GM18951 (cell line): ENCODE results near the gene NELL1.

ENCODE experiments used
- POLR2A ChIP-seq: IDR thresholded peaks from 4 replicates; pipeline ENCODE4 v1.6.1; 2011; ENCODE audit warnings: mild to moderate bottlenecking; ENCODE audit not compliant: insufficient read length, insufficient read depth; ENCODE audit errors: extremely low read depth
- in situ Hi-C: fragments of 300-500 bp; cut with MboI; formaldehyde crosslinking; loops from one replicate; pipeline ENCODE4 v1.12.0; 2022; ENCODE audit warnings: low sequenced_read_pairs, mixed read lengths, inconsistent platforms; ENCODE audit not compliant: unreplicated experiment

Gene NELL1

DNA sequence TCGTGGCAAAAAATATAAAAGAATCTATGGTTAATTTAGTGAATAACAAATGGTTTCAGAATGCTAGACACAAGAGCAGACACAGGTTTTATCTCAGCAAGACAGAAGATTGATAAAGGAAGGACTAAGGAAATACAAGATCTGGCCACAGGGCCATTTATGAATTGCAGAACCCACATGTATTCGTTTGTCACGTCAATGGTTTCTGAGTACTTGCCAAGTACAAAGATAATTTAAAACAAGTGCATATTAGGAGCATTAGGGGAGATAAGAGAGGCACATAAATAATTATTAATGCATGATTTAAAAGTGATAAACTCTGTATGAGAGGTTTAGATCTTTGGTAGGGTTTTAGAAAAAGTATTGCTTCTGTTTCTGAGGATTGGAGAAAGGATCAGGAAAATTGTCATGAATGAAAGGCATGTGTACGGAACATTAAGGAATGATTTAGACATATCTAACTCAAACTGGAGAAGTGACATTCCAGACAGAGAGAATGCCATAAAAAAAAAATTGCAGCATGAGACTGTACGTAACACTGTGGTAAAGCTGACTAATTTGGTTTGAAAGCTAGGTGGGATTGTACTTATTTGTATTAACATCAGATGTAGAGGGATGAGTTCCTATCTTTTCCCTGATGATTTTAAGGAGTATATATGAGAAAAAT, 727.1 kb downstream of the NELL1 start:
- TF ChIP-seq POLR2A: no peak
- in situ Hi-C loops: no loop called here

- in situ Hi-C loops: no loop called here
- no peak for TF ChIP-seq POLR2A
Measured at GRCh38 chr11:21398195-21398594, 728.8 kb downstream of the NELL1 start.

- no peak for TF ChIP-seq POLR2A
- in situ Hi-C loops: no loop called here
Measured at GRCh38 chr11:21401496-21401895, 732.1 kb downstream of the NELL1 start.

- in situ Hi-C loops: no loop called here
- no peak for TF ChIP-seq POLR2A
Measured at GRCh38 chr11:21402274-21402673, 732.9 kb downstream of the NELL1 start.

DNA sequence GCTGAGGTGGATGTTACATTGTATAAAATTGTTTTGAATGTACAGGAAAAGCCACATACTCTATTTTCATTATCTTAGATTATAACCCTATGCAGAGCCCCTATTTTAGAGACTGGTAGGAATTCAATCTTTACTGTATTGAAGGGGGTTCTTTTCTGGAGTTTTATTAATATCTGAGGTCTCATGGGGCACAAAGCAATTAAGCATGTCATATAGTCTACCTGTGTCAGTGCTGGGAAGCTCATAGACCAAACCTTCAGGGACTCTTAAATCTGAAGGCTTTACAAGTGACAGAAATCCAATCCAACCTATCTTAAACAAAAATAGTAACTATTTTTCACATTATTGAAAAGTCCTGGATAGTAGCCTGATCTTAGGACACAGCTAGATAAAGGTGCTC, 733.7 kb downstream of the NELL1 start:
- TF ChIP-seq POLR2A: no peak
- in situ Hi-C loops: no loop called here

DNA sequence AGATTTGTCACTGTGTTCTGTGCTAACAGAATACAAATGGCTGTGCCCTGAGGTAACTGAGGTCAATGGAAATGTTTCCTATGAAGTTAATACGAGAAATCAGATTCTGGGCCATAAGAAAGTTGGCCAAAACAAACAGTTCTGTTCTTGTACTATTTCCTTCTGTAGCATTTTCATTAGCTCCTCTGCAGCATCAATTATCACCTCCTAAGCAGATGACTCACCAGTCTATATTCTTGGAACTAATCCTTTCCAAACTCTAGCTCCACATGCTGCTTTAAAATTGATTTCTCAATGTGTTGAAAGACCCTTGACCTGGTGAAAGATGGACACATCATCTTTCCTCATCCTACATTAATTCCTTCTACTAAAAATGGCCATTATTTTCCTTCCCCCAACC, 736.0 kb downstream of the NELL1 start:
- TF ChIP-seq POLR2A: no peak
- in situ Hi-C loops: no loop called here

GRCh38 chr11:21410513-21410912, 741.1 kb downstream of the NELL1 start:
- in situ Hi-C loops: no loop called here
- no peak for TF ChIP-seq POLR2A

DNA sequence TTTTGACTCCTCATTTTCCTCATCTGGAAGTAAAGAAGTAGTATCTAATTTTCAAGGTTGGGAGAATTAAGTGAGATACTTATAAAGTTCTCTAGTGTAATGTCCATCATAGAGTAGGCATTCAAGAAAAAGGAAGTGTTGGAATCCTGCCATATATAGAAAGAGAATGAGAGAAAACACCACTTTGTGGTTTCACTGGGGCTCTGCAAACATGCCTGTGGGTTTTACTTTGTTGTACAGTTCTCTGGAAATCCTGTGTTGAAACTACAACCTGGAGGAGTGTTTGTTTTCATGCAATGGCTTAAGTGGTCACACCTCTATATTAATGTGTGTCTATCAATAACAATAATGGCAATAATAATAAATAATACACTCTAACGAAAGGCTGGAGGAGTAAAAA, 741.7 kb downstream of the NELL1 start:
- in situ Hi-C loops: no loop called here

DNA sequence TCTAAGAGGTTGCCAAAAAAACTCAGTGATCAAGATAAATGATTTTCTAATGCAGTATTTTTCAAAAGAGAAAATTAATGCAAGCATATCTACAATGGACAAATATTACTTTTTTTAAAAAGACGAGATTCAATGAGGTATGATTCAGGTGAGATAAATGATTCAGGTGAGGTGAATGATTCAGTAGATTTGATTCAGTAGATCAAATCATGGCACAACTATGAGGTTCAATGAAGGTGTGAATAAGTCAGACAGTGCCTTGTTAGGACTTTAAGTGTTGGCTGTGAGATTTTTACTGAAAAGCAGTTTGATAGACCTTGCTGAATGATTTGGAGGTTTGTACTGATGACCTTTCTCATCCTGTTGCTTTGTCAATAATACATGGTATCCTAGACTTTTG, 742.2 kb downstream of the NELL1 start:
- TF ChIP-seq POLR2A: no peak
- in situ Hi-C loops: no loop called here

More for the DNA sequence above, 741.7 kb downstream of the NELL1 start:
- no peak for TF ChIP-seq POLR2A

GRCh38 chr11:21412652-21413383, 743.4 kb downstream of the NELL1 start:
- in situ Hi-C loops: no loop called here
- TF ChIP-seq POLR2A: no peak

DNA sequence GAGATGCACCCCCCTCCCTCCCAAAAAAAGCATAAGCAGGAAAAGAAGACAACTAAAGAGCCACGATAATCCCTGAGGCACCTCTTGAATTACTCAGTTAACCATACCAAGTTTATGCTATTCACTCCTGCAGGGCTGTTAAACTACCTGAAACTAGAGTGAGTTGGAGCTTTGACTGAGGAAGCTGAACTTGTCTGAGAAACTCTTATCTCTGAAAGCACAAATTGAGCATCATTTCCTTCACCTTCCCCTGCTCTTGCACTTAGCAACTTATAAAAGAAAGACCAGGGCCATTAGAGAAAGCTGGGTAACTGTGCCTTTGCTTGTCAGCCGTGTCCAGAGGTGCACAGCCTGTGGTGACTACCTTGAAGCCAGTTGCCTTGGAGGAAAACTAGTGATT, 745.6 kb downstream of the NELL1 start:
- TF ChIP-seq POLR2A: no peak
- in situ Hi-C loops: no loop called here

DNA sequence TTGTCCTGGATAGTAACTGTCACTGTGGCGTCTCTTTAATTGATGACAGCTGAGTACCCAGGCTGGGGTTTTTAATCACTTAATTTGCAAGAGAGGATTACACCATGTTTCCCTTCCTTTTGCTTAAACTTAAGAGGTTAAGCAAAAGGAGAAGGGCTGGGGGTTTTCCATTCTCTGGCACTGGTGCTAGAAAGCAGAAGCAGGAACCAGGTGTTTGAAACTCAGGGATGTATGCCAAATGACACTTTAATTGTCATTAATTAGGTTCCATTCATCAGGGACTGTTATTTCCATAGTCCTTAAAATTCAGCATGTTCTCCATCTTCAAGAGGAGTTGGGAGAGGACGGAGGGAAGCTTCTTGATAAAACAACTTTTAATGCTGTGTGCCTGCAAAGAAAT, 746.2 kb downstream of the NELL1 start:
- in situ Hi-C loops: no loop called here
- no peak for TF ChIP-seq POLR2A

- no peak for TF ChIP-seq POLR2A
- in situ Hi-C loops: no loop called here
Measured at GRCh38 chr11:21421711-21422329, 752.4 kb downstream of the NELL1 start.

DNA sequence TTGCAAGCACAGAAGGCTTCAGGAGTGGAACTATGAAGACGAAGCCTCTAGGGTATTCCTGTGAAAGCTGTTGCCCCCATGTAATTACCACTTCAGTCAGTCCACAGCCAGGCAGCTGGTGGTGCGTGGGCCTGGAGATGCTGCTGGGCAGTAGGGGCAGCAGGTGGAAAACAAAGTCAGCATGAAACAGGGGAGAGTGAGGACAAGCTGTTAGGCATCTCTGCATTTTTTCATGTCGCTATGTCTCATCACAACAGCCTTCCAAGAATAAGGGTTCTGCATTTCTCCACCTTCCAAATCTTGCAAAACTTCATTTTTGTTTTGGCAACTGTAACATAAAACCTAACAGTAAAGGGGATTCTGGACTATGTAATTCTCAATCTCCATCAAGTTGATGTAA, 757.5 kb downstream of the NELL1 start:
- TF ChIP-seq POLR2A: no peak
- in situ Hi-C loops: no loop called here
